ENCODE results near the gene SELENON.

The SELENON gene

DNA sequence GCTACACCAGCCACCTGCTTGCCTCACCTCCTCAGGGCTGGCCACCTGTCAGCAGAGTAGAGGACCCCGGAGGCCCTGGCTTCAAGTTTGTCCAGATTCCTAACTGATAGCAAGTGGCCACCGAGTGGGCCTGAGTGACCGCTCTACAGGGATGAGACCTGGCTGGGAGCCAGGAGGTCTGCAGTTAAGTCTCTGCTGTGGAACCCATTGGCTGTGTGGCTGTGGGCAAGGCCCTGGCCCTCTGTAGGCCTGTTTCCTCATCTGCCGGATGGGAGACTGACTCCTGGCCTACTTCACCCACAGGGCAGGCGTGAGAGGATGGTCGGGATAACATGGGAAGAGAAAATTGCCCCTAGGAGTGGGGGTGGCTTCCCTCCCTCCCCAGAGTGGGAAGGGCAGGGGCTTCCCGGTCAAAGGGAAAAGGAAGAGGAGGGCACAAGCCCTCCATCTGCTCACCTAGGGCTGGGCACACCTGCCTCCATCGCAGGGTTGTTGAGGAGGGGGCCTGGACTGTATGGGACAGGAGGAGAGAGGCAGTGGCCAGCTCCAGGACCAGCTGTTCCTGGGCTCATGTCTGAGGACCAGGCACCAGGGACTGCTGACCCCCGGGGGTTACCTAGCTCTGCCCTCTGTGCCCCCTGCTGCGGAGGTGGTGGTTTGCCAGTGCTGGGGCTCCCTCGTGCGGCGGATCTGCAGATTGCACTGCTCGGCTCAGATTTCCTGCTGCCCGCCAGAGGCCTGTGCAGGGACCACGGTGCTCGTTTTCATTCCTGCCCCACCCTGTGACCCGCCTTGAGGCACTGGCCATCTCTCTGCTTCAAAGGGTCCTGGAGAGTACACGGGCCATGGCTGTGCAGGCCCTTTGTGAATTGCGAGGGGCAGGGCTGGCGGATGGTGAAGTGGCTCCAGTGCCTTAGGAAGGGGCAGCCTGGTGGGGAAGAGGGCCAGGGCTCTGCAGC, 10.6 kb downstream of the SELENON start:
- peak; percentile 50 for DNase-seq (ENCODE audit: low spot score)

DNA sequence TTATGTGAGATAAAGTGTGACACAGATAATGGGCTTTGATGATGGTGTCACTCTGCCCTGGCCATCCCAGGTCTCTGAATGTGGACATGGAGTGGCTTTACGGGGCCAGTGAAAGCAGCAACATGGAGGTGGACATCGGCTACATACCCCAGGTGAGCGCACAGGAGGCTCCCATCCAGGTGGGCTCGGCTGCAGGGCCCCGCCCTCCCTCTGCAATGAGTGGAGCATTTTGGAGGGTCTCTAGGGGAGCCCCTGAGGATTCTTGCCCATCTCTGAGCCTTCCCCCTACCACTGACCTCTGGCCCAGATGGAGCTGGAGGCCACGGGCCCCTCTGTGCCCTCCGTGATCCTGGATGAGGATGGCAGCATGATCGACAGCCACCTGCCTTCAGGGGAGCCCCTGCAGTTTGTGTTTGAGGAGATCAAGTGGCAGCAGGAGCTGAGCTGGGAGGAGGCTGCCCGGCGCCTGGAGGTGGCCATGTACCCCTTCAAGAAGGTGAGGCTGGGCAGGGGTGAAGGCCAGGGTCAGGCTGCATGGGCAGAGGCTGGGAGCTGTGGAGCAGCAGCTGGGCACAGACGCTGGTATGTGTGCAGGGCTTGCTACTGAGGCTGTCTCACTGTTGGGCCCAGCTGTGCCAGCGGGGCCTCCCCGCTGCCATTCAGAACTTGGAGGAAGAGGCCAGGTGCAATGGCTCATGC, 11.5 kb downstream of the SELENON start:
- no peak for DNase-seq (ENCODE audit: low spot score)

DNA sequence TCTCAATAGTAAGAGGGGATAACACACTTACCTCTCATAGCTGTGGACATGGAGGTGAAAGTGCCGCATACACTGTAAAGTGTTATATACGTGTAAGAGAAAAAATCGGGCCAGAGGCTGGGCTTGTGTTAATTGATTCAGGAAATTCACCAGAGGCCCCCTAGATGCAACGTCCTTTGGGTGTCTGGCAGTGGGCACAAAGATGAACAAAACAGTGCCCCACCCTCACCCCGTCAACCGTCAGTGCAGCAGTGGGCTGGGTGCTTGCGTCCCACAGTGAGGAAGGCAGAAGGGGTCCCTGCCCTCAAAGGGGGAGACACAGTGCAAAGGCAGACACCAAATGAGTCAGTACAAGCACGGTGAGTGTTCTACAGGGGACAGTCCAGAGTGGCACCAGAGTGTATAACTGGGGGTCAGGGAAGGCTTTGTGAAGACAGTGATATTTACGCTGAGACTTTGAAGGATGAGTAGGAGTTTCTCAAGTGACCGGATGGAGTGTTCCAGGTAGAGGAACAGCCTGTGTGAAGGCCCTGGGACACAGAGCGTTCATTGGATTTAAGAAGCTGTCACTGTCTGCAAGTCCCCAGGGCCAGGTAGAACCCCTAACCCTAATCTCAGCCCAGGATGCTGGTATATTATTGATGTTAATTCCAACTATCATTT, 13.2 kb downstream of the SELENON start:
- DNase-seq (ENCODE audit: low spot score) = no peak

DNA sequence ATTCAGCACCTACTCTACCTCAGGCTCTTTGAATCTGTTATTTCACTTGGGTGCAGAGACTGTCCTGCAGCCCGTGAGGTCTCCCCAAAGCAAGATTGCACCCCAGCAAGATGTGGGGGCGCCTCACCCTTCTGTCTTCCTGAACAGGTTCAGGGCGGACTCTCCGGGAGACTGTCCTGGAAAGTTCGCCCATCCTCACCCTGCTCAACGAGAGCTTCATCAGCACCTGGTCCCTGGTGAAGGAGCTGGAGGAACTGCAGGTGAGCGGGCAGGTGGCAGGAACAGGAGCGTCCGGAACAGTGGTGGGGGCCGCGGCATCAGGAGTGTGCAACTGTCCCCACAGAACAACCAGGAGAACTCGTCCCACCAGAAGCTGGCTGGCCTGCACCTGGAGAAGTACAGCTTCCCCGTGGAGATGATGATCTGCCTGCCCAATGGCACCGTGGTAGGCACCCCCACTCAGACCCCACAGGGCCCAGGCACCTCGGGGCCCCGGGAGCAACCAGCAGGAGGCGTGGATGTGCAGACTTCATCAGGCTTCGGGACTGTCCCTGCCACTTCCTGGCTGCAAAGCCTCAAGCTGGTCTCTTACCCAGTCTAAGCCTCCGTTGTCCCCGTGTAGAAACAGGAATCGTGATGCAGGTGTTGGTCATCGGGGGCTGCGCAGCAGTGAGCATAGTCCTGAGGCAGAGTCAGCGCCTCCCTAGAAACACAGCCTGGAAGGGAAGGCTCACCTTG, 13.9 kb downstream of the SELENON start:
- DNase-seq (ENCODE audit: low spot score) = no peak

DNA sequence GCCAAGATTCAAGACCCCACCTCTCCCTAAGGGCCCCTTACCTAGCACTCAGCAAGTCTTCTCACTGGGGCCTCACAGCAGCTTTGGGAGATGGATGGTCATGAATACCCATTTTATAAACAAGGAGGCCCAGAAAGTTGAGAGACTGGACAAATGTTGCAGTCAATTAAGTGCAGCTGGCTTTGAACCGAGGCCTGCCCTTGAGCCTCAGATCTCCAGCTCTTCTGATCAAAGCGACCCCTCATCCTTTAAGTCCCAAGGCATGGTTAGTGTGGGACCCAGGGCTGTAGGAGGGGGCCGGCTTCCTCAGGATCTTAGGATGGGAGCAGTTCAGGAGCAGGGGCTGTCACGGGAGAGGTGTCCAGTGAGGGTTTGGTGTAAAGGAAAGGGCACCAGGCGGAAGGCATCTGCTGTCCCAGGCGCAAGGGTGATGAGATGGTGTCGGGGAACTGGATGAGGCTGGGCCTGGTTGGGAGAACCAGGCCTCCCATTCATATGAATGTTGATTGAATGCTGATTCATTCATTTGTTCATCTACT, 14.6 kb downstream of the SELENON start:
- DNase-seq (ENCODE audit: low spot score) = no peak

DNA sequence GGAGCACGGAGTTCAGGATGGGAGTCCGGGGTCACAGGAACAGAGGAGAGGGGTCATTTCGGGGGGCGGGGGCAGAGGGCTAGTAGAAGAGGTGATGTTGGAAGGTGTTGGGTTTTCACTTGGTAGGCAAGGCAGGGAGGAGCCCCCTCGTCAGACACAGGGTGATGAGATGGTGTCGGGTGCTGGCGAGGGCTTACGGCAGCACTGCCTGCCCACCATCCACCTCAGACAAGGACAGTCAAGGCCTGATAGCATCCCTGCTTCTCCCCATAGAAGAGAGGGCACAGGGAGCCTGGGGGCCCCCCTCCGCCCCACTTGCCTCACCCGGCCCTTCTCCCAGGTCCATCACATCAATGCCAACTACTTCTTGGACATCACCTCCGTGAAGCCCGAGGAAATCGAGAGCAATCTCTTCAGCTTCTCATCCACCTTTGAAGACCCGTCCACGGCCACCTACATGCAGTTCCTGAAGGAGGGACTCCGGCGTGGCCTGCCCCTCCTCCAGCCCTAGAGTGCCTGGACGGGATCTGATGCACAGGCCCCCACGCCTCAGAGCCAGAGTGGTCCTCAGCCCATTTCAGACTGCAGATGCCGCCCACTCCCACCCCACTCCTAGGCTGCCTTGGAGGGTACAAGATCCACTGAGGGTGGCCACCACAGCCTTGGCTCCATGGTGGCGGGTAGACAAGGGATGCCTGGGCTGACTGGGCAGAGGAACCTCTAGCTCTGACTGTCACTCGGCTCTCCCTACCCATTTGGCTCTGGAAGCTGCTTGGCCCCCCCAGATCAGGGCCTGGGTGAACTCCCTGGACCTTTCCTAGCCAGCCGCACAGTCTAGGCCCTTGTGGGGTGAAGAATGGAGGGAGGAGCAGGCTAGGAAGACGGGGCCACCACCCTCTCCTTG, 15.5 kb downstream of the SELENON start:
- no peak for DNase-seq (ENCODE audit: low spot score)

DNA sequence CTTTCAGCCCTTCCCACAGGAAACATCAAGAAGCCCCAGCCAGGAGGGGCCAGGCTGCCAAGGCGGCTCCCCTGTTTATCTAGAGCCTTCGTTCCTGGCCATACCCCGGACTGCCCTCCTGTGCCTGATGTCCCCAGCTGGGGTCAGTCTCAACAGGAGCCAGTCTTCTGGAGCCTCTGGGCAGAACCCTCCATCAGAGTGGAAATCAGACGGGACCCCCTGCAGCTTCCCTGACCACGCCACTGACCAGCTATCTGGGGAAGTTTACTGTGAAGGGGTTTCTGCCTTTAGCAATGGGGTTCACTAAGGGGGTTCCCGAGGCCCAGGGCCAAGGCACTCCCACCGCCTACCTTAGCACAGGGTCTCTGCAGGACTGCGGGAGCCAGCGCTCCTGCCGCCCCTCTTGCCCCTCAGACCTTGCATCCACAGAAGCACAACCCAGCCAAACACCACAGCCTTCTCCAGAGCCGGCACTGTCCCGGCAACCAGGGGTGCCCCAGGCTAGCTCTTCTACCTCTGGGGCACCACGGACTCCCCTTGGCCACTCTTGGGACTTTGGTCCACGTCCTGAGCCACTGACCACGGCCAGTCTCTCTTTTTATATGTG, 16.2 kb downstream of the SELENON start:
- no peak for DNase-seq (ENCODE audit: low spot score)

DNA sequence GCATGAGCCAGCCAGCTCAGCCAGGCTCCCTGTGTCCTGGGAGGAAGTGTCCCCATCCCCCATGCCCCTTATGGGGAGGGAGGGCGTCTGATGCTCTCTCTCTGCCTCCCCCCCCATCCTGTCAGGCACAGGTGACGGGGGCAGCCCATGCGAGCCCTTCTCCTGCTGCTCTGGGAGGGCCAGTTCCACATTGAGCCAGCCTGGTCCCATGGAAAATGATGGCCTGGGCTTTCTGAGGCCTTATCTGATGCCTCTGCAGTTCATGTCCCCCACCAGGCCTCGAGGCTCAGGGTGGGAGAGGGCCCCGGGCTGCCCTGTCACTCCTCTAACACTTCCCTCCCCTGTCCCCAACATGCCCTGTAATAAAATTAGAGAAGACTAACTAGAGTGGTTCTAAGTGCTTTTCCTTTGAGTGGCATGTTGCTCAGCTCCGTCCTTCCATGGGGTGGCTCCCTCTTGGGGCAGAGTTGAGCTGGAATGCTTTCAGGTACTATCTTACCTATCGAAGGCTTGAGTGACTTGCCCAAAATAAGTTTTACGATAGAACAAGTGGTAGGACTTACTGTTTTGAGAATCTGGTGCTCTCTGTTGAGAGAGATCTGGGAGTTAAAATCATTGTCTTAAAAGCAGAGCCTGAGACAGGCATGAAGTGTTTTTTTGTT, 18.0 kb downstream of the SELENON start:
- DNase-seq (ENCODE audit: low spot score) = no peak

DNA sequence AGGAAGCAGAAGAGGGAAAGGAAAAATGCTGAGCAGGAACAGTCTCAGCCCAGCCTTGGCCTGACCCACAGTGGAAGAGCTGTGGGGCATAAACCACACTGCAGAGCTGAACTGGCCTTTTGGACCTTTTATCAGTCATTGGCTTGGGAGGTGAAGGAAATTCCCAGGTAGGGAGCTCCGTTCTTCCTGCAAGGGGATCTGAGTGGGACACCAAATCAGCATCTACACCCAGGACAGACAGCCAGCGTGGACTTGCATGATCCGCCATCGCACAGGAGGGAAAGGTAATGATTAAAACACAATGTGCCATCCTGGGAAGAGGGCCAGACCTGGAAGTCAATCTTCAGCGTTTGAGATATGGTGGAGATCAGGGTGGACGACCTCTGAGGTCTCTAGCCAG, 18.6 kb downstream of the SELENON start:
- no peak for DNase-seq (ENCODE audit: low spot score)

DNA sequence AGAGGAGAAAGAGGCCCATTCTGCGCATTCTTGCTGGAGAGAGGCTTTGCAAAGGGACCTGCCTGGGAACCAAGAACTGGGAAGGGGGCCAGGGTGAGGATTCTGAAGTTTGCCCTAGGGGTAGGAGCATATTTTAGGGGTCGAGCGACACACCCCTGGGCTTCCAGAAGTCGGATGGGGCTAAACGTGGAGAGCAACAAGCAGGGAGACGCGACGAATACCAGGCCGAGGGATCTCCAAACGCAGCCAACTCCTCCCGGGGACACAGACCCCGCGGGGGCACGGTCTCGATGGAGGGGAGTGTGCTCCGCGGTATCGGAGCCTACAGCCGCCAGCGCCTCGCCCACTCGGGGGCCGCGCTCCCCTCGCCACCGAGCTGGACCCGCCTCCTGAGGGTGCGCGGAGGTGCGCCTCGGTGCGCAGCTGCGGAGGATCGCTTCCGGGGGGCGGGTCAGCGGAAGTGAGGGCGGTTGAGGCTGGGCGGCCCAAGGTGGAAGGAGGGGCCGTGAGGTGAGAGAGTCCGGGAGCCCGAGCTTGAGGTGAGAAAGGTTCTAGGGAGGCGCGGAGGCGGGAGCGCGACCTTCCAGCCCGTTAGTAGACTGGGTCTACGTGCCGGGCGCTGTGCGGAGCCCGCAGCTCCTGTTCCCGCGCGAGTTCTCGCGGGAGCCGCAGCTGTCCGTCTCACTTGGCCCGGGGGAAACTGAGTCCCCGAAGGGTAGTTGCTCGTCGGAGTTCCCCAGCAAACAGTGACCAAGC, 19.7 kb downstream of the SELENON start, which contains the start of gene MTFR1L:
TSS of gene MTFR1L (plus strand) at position 464 of the 756 bp plus-strand sequence. CDS start 3,151 bp downstream, outside the sequence.
- peak; percentile 66 for DNase-seq (ENCODE audit: low spot score)

DNA sequence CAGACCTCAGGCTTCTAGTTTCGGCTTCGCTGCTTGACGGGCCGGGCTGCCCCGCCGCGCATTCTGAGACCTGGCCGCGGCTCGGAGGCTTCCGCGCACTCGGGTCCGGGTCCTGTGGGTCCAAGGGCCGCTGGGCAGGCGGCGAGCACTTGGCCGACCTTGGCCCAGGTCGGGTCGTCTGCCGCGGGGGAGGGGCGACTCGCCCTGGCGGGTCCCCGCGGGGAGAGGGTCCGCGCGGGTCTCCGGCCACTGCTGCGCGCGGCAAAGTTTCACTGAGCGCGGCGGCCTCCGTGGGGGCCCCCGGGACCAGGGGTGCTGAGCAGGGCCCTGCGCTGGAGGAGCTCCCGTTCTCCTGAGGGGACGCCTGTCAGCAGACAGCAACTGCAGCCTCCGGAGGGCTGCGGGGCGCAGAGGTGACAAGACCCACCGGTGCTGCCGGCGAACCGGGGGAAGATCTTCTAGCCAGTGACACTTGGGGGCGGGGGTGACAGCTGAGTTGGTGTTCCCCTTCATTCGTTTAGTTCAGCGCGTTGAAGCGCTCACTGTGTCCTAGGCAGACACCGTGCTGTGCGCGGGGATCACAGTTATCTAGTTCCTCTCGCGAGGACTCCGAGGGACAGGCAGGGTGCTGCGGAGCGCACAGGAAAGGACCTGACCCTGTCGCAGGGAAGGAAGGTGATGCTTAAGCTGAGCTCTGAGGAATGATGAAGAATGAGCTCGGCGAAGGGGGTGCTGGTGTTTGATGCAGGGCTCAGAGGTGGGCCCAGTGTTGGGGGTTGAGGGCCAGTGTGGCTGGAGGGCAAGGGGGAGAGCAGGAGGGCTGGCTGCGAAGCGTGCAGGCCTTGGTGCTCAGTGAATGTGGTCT, 20.5 kb downstream of the SELENON start:
- DNase-seq (ENCODE audit: low spot score) = no peak

DNA sequence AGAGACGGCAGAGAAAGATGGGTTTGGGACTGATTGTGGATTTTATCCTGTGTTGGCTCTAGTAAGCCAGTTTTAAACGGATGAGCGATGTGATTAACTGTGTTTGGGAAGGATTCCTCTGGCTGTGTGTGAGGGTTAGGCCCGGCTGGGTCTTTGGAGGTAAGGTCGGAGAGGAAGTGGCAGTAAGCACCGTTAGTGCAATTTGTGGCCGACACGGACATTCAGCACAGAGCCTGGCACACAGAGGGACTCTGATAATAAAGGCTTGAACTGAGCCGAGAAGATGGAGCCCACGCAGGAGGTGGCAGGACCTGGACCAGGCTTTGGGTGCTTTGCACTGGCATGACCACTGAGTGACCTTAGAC, 21.1 kb downstream of the SELENON start:
- DNase-seq (ENCODE audit: low spot score) = no peak

DNA sequence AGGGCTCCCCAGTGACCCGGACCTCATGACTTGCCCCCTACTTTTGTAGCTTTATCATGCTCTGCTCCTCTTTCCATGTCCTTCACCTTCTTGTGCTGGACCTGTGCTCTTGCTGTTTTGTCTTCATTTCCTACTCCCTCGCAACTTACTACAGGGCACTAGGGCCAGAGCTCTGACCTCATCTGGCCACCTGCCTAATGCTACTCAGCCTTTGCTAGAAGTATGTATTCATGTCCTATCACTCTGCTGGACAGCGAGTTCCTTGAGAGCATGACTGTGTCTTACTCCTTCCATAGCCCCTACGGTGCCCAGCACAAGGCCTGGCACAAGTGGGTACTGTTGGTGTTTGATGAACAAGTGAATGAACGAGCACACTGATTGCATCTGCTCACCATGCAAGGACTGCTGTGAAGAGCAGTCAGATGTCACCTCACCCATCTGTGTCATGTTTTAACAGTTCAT, 21.7 kb downstream of the SELENON start:
- DNase-seq (ENCODE audit: low spot score) = no peak

DNA sequence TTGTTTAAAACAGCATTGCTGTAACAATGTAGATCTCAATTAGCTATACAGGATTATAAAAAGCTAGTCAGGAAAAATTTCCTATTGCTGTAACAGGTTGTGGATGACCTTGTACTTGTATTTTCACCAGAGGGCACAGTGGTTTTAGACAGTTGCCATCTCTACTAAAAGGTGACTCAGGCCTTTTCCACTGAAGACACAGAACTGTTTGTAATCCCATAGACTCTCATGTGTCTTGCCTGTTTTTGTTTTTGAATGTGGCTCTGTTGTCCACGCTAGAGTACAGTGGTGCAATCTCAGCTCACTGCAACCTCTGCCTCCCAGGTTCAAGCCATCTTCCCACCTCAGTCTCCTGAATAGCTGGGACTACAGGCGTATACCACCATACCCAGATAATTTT, 25.6 kb downstream of the SELENON start:
- no peak for DNase-seq (ENCODE audit: low spot score)

DNA sequence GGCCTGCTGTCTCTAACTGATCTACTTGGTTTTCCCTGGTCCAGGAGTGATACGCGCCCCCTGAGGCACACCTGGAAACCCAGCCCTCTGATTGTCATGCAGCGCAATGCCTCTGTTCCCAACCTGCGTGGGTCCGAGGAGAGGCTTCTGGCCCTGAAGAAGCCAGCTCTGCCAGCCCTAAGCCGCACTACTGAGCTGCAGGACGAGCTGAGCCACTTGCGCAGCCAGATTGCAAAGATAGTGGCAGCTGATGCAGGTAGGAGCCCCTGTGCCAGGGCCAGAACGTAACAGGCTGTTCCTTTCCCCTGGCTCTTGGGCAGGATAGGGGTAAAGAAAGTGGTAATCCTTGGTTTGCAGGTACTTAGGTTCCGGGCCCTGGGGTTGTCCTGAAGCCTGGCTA, 26.6 kb downstream of the SELENON start:
- DNase-seq (ENCODE audit: low spot score) = no peak

DNA sequence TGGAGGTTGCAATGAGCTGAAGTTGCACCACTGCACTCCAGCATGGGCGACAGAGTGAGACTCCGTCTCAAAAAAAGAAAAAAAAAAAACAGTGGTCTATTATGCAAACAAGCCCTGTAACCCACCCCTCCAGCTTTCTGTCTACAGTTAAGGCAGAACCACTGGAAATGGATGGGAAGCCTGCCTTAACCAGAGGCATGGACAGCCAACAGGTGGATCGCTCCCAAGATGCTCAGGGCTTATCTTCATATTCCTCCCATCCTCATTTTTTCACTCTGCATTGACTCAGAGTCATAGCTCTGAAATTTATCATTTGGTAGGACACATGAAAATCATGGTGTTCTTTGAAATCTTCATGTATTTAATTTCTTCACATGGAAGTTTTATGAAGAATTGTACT, 28.5 kb downstream of the SELENON start:
- no peak for DNase-seq (ENCODE audit: low spot score)

DNA sequence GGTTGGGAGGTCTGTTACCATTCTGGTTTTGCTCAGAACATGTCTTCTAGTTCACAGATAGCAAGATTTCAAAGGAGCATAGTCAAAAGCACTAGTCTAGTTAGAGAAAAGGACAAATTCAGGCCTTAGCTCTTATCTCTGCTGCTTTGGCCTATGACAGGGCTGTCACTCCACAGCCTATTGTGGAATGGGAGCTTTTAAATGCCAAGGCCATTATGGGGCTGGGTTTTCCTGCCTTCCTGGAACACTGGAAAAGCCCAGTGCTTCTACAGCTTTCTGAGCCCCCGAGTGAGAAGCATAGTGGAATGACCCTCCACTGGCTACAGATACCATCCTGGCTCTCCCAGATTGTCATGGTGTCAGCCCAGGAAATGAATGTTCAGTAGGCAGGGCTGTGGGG, 29.1 kb downstream of the SELENON start:
- DNase-seq (ENCODE audit: low spot score) = no peak
